DND-41 (cell line): ENCODE data around the gene SGSH.

Experiments
- ATAC-seq: fragments of 200-7000 bp; cut with Tn5 transposase; 3 replicates; pipeline ENCODE4 v1.9.1; 2021; ENCODE audit warnings: low read depth; ENCODE audit not compliant: insufficient read depth
- DNase-seq: peaks from one replicate; pipeline ENCODE4 v3.0.0-alpha.2; 2020
- H2AFZ ChIP-seq: 2 replicates; pipeline ENCODE4 v1.6.0; 2012; ENCODE audit warnings: low read depth, low read length
- H3K27ac ChIP-seq: 2 replicates; pipeline ENCODE4 v1.5.1; 2012; ENCODE audit warnings: low read length, inconsistent platforms
- H3K27me3 ChIP-seq: fragments of 200-600 bp; sonication (generic); 2 replicates; pipeline ENCODE4 v1.6.0; 2012; ENCODE audit warnings: low read length, mild to moderate bottlenecking, inconsistent platforms; ENCODE audit not compliant: insufficient read depth, poor library complexity
- H3K36me3 ChIP-seq: 2 replicates; pipeline ENCODE4 v1.5.1; 2012; ENCODE audit warnings: low read length, inconsistent platforms; ENCODE audit not compliant: insufficient read depth
- H3K4me1 ChIP-seq: 2 replicates; pipeline ENCODE4 v1.5.1; 2012; ENCODE audit warnings: mild to moderate bottlenecking, low read length; ENCODE audit not compliant: insufficient read depth
- H3K4me2 ChIP-seq: 2 replicates; pipeline ENCODE4 v1.6.0; 2012; ENCODE audit warnings: mild to moderate bottlenecking, moderate library complexity, low read length, inconsistent platforms; ENCODE audit not compliant: insufficient read depth
- H3K4me3 ChIP-seq, 2 experiments: fragments of 200-600 bp in 1 of 2; shearing (Covaris generic) in 1 of 2; 2 replicates each; pipeline ENCODE4 v1.5.1; 2012 to 2016; ENCODE audit warnings: inconsistent platforms in 2 of 2, low read length in 2 of 2, mild to moderate bottlenecking in 2 of 2, low read depth in 1 of 2, moderate library complexity in 1 of 2
- H3K79me2 ChIP-seq: 2 replicates; pipeline ENCODE4 v1.6.0; 2012; ENCODE audit warnings: low read length, inconsistent platforms; ENCODE audit not compliant: insufficient read depth
- H3K9ac ChIP-seq: 2 replicates; pipeline ENCODE4 v1.6.0; 2012; ENCODE audit warnings: low read depth, mild to moderate bottlenecking, inconsistent platforms, low read length, moderate library complexity
- H3K9me3 ChIP-seq: 2 replicates; pipeline ENCODE4 v1.5.1; 2012; ENCODE audit warnings: low read length, moderate library complexity, mild to moderate bottlenecking, inconsistent platforms; ENCODE audit not compliant: insufficient read depth, severe bottlenecking
- H4K20me1 ChIP-seq: 2 replicates; pipeline ENCODE4 v1.6.0; 2012; ENCODE audit warnings: low read length; ENCODE audit not compliant: insufficient read depth
- CTCF ChIP-seq: IDR thresholded peaks from 2 replicates; pipeline ENCODE4 v1.5.1; 2012; ENCODE audit warnings: borderline replicate concordance, low read length, moderate library complexity, mild to moderate bottlenecking; ENCODE audit not compliant: poor library complexity, severe bottlenecking; ENCODE audit errors: extremely low read depth
- EZH2 ChIP-seq: IDR thresholded peaks from 3 replicates; pipeline ENCODE4 v1.6.1; 2012; ENCODE audit warnings: borderline replicate concordance, low read depth, mild to moderate bottlenecking, moderate library complexity, low read length, inconsistent platforms; ENCODE audit not compliant: severe bottlenecking

The SGSH gene

GRCh38 chr17:80223838-80224497, 3.8 kb upstream of the SGSH start:
- no peak for TF ChIP-seq EZH2
- no peak for TF ChIP-seq CTCF

DNA sequence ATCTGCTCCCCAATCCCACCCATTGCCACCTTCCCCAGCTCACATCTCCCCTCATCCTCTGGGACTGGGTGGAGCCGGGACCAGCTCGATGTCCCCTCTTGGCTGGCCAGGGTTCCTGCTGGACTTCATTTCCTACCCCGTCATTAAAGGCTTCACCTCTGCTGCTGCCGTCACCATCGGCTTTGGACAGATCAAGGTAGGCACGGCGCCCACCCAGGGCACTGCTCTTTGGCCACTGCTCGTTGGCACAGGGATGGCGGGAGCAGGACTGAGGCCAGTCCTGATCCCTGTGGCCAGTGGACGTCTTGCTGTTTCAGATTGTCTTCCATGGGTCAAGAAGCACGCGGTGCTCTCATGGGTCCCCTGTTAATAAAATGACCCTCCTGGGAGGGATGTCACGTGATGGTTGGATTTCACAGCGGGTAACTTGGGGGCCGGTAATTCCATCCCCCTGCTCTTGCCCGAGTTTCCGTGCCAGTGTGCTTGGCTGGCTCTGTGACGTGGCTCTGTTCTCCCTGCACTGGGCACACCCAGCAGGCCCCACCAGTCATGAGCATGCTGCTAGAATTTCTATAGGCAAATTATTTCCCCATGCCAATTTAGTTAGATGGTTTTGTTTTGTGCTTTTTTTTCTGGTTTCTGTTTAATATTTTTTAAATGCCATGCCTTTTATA, 3.1 kb upstream of the SGSH start:
- Histone ChIP-seq H3K9ac (no peak overlapping the region), H3K9me3 (no peaks in the 10 kb centered on the region), H2AFZ (no peak overlapping the region), H3K4me3 (no peak overlapping the region), H4K20me1 (peaks cover 14% of the 10 kb centered on the region), H3K79me2 (no peaks in the 10 kb centered on the region), H3K27me3 (no peaks in the 10 kb centered on the region), H3K36me3 (no peaks in the 10 kb centered on the region), H3K4me2 (no peak overlapping the region), H3K27ac (no peak overlapping the region), H3K4me1 (peaks cover 17% of the 10 kb centered on the region)
- TF ChIP-seq EZH2: no peak
- no peak for TF ChIP-seq CTCF
- ATAC-seq (no peak), DNase-seq (no peak)

More at GRCh38 chr17:80223838-80224497, 3.8 kb upstream of the SGSH start:
- no peaks in the 10 kb centered on the region for H3K79me2 ChIP-seq
- H3K27me3 ChIP-seq: no peaks in the 10 kb centered on the region
- no peak overlapping the region for H3K27ac ChIP-seq
- H3K9ac ChIP-seq: no peak overlapping the region
- H3K36me3 ChIP-seq: no peaks in the 10 kb centered on the region
- H3K9me3 ChIP-seq: no peaks in the 10 kb centered on the region
- no peak overlapping the region for H3K4me3 ChIP-seq
- H4K20me1 ChIP-seq: peaks cover 13% of the 10 kb centered on the region
- H3K4me2 ChIP-seq: no peak overlapping the region
- no peak overlapping the region for H2AFZ ChIP-seq
- DNase-seq (no peak), ATAC-seq (no peak)
- peaks cover 10% of the 10 kb centered on the region for H3K4me1 ChIP-seq

DNA sequence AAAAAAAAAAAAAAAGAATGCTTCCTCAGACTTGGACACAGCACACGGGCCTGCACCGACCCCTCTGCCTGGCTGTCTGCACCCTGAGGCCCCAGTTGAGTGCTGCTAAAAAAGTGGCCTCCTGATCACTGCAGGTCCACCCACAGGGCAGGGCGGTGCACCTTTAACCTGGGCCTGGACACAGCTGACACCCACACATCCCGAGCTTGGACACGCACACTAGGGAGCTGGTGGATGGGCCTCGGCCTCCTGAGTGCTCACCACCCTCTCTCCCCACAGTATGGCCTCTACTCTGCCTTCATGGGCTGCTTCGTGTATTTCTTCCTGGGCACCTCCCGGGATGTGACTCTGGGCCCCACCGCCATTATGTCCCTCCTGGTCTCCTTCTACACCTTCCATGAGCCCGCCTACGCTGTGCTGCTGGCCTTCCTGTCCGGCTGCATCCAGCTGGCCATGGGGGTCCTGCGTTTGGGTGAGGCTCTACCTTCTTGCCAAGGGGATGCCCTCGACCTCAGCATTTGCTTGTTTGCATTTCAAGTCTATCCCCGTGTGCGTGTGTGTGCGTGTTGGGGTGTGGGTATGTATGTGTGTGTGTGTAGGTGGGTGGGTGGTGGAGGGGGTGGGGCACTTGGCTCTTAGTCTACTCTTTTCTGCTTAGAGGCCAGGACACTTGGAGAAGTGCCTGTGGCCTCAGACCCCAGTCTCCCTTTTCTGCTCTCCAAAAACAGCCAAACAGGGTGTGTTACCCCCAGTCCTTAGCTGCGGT, 2.4 kb upstream of the SGSH start:
- no peaks in the 10 kb centered on the region for H3K9me3 ChIP-seq
- DNase-seq (no peak), ATAC-seq (no peak)
- no peak overlapping the region for H2AFZ ChIP-seq
- TF ChIP-seq EZH2: no peak
- no peak for TF ChIP-seq CTCF
- H3K27ac ChIP-seq: no peak overlapping the region
- peaks cover 19% of the 10 kb centered on the region for H3K4me1 ChIP-seq
- no peaks in the 10 kb centered on the region for H3K79me2 ChIP-seq
- H3K4me3 ChIP-seq: no peak overlapping the region
- no peak overlapping the region for H3K4me2 ChIP-seq
- no peak overlapping the region for H3K9ac ChIP-seq
- H4K20me1 ChIP-seq: peaks cover 20% of the 10 kb centered on the region
- H3K36me3 ChIP-seq: no peaks in the 10 kb centered on the region
- no peaks in the 10 kb centered on the region for H3K27me3 ChIP-seq
